GM19035 (cell line): ENCODE measurements around the gene ITGB8.
"Not testable (repeated sequence)": the region's sequence is repeated elsewhere in the genome, so short reads cannot be mapped to it uniquely, and the experiment has no call there.

Experiments used
- ATAC-seq: cut with Tn5 transposase; IDR thresholded peaks from one replicate; pipeline ENCODE4 v1.9.1; 2021; ENCODE audit not compliant: unreplicated experiment

Gene ITGB8

DNA sequence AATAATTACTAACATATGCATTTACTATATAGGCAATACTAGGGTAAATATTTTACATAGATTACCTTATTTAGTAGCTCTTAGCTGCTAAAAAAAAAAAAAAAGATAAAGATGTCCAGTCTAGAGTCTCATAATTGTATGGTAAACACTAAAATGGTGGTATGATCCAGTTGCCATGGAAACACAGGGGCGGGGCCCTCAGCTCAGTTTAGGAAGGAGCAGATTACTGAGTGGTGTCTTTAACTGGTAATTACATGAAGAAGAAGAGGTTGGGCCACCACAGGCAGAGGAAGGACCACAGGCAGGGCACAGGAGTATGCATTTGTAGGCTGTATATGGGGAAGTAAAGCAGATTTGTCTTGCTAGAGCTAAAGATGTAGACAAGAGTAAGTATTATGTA is 43.7 kb downstream of the ITGB8 start:
- ATAC-seq, result no peak

DNA sequence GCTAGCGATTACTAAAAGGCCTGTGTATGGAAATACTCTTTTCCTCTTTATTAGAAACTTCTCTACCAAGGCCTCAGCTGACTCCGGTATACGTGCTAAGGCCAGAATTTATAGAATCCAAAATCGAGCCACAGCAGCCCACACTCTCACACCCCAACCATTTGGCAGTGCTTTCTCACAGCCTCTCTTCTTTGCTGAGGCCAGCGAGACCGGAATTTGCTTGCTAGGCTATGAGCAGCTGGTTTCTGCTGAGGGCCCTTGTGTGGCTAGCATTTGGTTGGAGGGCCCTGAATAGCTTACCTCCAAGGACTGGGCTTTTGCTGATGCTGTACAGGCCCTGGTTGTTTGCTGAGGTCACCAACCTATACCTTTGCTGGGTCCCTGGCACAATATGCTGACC is 46.1 kb downstream of the ITGB8 start:
- ATAC-seq, result no peak

DNA sequence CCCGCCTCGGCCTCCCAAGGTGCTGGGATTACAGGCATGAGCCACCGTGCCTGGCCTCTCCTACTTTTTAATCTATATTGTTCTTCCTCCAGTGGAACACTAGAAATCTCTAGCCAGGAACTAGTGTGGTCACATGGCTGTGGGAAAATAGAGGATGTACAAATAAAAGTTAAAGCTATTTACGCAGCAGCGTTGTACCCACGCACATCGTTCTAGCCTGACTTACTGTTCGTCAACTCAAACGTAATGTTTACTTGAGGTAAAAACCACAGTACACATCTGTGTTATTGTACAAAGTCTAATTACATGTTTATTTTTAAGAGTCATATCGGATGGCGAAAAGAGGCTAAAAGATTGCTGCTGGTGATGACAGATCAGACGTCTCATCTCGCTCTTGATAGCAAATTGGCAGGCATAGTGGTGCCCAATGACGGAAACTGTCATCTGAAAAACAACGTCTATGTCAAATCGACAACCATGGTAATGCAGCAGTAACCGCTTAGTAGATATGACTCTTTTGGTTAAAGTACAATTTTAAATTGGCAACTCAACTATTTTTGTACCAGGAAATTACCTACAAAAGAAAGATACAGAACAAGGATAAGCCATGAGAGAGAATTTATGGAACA is 50.8 kb downstream of the ITGB8 start:
- ATAC-seq, result no peak

DNA sequence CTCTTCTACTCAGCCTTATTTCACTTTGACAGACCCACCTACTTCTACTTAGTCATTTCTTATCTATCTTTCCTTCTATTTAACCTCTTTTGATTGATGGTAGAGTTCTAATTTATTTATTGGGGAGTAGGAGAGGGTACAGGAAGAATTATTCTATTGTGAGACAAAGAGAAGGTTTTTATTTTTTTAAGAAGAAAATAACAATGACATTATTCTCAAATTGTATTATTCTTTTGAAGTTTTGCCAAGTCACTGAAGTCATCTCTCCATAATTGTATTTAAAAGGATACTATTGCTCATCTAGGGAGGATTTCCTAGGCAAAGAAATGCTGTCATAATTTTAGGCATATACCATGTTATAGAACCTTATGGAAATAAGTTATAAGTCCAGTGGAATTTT is 52.7 kb downstream of the ITGB8 start:
- ATAC-seq, result no peak

DNA sequence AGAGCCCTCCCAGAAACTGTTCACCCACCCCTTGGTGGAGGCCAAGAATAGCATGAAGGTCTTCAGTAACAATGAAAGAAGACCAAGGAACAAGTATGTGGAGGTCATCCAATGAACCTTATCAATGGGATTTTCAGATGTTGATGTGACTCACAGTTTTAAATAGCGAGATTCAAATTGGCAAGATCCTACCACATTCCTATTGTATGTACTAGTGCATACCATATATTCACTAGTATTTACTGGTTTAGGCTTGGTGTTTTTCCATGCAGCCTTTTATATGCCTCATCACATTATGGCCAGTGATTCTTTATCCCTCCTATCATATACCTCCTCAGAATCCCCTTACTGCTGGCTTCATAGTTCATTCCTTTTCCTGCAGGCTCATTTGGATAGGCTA is 54.4 kb downstream of the ITGB8 start:
- ATAC-seq, result no peak

DNA sequence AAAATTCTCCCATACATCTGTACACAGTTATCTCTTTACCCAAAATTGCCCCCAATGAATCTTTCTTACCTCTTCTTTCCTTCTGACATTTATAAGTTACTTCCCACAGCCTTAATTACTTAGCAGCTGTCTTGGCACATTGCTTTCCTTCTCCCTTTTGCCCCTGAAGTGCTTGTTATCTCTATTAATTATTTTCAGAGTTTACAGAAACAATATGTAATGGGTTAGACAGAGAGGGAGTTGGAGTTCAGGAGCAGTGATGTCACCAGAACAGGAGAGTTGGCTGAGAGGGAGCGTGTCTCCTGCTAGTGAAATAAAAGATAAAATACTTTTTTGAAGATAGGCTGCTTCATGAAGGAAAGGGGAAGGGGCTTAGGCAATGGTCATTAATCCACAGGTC is 57.4 kb downstream of the ITGB8 start:
- ATAC-seq, result no peak

DNA sequence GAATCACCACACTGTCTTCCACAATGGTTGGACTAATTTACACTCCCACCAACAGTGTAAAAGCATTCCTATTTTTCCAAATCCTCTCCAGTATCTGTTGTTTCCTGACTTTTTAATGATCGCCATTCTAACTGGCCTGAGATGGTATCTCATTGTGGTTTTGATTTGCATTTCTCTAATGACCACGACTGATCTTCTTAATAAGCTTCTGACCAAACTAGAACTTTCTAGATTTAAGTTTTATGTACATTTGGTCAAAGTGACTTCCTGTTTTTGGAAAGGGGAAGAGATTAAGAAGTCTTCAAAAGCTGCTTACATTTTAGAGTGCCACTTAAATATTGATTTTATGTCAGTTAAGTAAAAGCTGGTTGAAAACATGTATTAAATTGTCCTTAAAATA is 58.5 kb downstream of the ITGB8 start:
- not testable (repeated sequence) for ATAC-seq

DNA sequence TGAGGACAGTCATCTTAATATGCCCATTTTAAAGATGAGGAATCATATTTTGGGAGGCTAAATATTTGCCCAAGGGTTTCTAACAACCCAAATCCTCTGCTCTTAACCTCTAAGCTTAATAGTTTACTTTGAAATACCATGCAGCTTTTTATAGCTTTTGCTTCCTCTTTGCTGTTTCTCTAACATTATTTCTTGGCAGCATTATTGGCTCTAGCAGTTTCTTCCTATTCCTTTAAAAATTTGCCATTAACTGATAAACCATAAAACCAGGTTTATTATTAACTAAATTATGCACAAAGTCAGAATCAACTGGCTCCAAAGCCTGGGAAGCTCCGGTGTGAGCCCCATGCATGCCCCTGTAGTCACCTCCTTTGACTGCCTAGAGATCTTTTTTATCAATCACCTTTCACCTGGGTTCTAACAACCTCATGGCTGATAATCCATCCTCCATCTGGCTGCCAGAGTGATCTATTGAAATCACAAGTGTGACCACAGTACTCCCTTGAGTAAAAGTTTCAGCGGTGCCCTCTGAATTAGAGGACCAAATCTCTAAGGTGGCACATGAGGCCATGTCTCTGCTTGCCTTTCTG is 62.4 kb downstream of the ITGB8 start:
- no peak for ATAC-seq

DNA sequence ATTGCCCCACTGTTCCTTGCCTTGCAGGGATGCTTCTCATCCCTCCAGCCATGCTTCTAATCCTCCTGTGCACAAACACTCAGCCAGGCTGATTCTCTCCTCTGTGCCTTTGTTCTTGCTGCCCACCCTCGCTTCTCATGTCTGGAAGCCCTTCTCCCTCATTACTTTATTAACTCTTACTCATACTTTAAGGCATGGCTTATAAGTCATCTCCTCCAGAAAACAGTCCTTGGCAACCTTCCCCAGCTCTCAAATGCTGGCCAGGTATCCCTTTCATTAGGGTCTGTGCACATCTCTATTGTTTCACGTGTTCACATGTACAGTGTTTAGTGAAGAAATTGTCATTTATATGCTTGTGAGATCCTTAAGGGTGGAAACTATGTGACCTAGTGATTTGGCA is 62.9 kb downstream of the ITGB8 start:
- no peak for ATAC-seq

DNA sequence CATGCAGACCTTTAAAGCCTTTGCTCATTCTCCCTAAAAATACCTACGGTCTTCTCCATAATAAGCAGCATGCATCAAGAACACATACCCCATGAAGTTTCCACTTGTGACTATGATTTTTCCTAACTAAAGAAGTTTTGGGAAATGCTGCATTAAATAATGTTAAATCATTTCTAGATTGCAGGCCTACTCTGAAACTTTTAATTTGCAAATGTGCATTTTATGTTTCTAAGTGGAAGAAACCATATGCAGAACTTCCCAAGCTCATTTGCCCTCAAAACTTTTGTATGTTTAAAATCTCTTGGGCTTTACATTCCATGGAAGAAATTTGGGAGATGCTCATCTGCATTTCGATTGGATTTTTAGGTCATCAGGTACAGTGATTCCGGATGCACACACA is 63.6 kb downstream of the ITGB8 start:
- ATAC-seq, result no peak

DNA sequence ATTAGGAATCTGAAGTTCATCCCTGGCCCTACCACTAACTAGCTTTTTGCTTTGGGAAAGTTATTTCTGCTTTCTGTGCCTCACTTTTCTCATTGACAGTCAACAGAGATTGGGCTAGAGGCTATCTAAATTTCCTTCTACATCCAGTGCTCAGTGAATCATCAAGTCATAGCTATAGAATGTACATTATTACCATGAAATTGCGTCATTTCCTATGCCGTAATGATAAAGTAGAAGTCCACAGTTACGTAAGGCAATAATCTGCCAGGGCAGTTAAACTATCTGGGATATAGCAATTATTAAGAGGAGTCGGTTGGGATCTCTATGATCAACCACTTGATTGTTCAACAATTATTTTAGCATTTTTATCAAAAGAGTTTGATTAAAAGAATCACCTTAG is 64.4 kb downstream of the ITGB8 start:
- no peak for ATAC-seq

DNA sequence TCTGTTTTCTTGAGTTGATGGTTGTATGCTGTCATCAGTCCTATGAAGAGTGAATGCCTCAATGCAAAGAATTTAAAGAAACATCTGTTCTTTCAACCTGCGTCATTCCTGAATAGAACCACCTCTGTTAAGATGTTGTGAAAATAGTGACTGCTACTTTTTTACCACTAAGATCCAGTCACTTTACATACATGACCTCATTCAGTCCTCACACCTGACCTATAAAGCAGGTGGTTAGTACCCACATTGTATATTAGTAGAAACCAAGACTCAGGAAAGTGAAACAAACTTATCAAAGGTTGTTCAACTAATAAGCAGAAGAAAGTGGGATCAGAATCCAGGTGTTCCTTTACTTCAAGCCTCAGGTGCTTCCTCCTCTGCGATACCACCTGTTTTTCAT is 64.8 kb downstream of the ITGB8 start:
- ATAC-seq, result peak; percentile 69

DNA sequence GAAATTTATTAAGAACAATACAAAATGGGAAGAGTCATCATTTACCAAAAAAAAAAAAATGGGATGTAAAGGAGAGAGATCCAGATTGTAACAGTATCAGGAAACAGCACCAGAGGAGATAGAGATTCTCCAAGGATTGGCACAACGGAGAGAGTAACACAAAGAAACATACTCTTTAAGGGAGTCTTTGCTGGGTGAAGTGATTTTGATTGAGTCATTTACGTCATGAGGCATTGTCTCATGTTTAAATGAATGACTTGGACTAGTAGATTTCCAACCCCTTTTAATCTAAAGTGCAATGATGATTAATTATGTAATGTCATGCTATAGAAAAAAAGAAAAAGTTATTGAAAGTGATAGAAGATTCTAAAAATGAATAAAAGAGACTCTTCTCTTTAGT is 68.8 kb downstream of the ITGB8 start:
- no peak for ATAC-seq

DNA sequence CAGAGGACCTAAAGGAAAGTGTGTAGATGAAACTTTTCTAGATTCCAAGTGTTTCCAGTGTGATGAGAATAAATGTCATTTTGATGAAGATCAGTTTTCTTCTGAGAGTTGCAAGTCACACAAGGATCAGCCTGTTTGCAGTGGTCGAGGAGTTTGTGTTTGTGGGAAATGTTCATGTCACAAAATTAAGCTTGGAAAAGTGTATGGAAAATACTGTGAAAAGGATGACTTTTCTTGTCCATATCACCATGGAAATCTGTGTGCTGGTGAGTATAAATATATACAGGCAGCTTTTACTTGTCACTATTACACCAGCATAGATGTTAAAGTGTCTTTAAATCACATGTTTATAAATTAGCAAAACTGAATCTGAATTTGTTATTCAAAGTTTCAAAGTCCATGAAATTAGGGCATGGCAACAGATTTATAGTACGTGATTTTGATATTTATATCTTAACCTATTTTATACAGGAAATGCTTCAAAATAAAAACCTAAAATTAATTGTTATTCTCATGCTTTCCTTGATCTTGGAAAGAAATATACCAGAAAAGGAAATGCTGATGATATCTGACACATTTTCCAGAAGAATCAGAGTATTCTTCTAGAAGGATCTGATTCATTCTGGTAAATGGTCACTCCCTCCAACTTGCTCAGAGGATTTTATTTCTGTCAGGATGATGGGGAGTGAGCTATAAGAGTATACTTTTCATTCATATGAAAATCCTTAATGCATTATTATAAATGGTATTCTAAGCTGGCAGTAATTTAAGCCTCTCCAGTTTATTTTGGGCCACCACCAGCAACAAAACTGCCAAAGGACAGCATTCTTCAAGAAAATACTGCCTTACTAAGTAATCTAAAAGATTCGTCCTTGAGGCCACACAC is 71.4 kb downstream of the ITGB8 start:
- no peak for ATAC-seq

DNA sequence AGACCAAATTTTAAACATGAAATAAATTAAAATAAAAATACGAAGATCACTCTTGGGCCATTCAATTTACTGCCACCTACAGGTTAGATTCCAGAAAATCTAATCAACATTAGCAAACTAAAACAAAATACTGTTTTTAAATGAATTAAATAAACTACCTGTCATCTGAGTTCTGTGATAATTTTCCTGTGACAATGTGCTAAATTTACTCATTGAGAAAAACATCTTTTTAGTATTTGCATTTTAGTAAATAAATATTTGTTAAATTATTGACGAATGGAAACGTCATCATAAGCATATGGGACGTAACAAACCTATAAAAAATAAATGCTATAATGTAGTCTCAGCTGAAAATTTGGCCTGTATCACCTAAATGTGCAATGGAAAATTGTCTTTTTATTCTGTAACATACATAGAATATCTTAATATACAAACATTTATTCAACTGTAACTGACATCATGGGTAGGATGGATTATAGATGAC is 72.1 kb downstream of the ITGB8 start:
- no peak for ATAC-seq

DNA sequence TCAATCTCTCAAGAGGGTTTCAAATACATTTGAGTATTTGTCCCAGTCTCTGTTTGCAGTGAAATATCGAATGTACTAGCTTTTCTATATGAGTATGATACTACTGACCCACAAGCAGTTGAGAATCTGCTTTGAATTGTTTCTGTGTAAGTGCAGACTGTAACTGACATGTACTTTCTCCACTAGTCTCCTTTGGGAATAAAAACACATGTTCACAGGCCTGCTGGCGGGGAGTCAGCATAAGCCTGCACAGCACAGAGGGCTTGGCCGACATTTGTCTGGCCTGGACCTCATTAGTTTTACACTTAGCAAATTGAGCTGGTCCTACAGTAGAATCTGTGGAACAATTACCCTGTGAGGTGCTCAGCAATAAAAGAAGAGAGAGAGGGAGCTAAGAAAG is 72.6 kb downstream of the ITGB8 start:
- no peak for ATAC-seq

DNA sequence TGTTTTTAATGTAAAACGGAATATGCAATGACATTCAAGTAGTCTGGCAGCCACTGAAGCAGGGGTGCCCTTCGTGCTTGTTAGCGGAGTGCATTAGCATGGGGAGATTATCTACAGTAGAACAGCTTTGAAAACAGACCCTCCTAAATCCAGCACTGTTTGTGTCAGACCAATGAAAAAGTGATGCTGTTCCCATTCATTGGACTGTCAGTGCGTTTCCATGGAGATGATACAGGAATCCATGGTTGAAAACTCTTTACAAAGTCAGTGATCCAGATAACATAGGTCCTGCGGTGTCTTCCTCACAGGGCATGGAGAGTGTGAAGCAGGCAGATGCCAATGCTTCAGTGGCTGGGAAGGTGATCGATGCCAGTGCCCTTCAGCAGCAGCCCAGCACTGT is 73.6 kb downstream of the ITGB8 start:
- ATAC-seq, result no peak

DNA sequence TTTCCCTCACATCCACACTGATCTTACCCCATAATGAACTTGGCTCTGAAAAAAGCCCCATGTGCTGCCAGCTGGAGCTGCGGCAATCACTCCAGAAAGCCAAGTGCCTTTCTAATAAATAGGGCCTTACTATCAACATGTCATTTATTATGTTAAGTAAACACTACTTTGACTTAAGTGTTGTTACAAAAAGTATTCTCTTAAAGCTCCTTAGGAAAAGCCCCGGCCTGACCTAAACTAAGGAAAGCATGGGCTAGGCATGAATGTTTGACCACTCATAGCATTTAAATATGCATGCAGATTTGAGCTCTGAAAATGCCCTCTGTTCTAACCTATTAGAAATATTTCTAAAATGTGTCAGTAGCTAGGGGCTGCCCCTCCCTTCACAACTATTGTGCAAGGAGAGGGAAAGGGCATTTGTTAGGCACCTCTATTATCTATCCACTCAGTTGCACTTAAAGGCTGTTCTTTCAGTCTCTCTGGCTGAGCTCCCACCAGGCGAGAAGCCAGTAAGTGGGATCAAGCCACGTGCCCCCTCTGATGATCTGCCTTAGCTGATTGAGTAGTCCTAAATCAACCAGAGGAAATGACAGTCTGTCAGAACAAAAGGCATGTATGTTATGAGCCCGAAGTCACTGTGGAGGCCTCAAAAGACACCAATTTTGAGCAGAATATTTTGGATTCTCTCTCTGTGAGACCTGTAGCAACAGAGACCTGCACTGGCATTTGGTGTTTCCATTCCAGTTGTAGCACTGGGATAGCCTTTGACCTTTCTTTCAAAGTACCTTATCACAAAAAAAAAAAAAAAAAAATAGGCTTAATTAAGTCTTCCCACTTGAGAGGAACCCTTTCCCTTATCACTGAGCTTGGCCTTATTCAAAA is 77.1 kb downstream of the ITGB8 start:
- no peak for ATAC-seq

DNA sequence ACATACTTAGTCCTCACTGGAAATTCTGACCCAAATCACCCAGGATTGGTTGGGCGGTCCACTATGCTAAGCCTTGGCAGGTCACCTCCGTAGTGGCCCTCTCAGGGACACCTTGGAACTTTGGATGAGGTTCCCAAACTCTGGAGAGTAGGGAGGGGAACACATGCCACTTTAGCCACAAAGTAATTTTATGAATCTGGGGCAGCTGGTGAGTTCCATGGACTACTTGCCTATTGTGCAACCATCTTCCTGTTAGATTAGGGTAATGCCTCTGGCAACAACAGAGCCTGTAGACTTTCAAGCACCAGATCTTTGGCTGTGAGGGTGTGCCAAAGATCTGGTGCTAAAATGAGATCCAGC is 77.7 kb downstream of the ITGB8 start:
- no peak for ATAC-seq

DNA sequence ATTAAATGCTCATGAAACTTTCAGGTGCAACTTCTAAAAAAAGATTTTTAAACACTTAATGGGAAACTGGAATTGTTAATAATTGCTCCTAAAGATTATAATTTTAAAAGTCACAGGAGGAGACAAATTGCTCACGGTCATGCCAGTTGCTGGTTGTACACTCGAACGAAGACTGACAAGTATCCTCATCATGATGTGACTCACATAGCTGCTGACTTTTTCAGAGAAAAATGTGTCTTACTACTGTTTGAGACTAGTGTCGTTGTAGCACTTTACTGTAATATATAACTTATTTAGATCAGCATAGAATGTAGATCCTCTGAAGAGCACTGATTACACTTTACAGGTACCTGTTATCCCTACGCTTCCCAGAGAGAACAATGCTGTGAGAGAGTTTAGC is 79.3 kb downstream of the ITGB8 start:
- ATAC-seq, result no peak

DNA sequence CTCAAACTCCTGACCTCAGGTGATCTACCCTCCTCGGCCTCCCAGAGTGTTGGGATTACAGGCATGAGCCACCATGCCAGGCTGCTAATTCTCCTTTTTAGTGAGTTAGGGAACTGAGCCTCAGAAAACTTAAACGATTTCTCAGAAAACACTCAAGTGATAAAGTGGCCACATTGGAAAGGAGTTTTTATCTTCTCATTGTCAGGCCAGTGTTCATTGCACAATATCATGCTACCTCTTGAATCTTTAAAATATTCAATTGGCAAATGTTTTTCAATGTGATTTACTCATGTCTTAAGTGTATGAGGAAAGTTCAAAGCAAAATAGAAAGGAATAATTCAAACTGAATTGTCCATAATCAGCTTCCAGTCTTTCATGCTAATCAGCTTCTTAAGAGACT is 80.7 kb downstream of the ITGB8 start:
- ATAC-seq, result no peak
